GM13977 (cell line): ENCODE data around the gene TBRG1.

Experiments used
- DNase-seq: peaks from one replicate; pipeline ENCODE4 v3.0.0; 2012; ENCODE audit warnings: low spot score
- in situ Hi-C: fragments of 300-500 bp; cut with MboI; formaldehyde crosslinking; loops from one replicate; pipeline ENCODE4 v1.12.0; 2022; ENCODE audit warnings: low sequenced_read_pairs, low pct_unique_long_range_greater_than_20kb, mixed read lengths, inconsistent platforms; ENCODE audit not compliant: unreplicated experiment
- TF ChIP-seq, protein P1 (sequence below): IDR thresholded peaks from 2 replicates; pipeline ENCODE4 v1.5.1; 2012; ENCODE audit warnings: mild to moderate bottlenecking, control low read depth; ENCODE audit not compliant: insufficient read depth; ENCODE audit errors: extremely low read depth, missing control alignments

TBRG1 gene, protein sequence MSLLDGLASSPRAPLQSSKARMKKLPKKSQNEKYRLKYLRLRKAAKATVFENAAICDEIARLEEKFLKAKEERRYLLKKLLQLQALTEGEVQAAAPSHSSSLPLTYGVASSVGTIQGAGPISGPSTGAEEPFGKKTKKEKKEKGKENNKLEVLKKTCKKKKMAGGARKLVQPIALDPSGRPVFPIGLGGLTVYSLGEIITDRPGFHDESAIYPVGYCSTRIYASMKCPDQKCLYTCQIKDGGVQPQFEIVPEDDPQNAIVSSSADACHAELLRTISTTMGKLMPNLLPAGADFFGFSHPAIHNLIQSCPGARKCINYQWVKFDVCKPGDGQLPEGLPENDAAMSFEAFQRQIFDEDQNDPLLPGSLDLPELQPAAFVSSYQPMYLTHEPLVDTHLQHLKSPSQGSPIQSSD

GRCh38 chr11:124622531-124623451 lies at the start of gene TBRG1:
TBRG1 (plus strand) TSS chr11:124622864; CDS start chr11:124623084, 220 bp downstream.
- in situ Hi-C loops = no loop called here
- TF ChIP-seq, protein P1, sequence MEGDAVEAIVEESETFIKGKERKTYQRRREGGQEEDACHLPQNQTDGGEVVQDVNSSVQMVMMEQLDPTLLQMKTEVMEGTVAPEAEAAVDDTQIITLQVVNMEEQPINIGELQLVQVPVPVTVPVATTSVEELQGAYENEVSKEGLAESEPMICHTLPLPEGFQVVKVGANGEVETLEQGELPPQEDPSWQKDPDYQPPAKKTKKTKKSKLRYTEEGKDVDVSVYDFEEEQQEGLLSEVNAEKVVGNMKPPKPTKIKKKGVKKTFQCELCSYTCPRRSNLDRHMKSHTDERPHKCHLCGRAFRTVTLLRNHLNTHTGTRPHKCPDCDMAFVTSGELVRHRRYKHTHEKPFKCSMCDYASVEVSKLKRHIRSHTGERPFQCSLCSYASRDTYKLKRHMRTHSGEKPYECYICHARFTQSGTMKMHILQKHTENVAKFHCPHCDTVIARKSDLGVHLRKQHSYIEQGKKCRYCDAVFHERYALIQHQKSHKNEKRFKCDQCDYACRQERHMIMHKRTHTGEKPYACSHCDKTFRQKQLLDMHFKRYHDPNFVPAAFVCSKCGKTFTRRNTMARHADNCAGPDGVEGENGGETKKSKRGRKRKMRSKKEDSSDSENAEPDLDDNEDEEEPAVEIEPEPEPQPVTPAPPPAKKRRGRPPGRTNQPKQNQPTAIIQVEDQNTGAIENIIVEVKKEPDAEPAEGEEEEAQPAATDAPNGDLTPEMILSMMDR = no peak
- peak; percentile 88 for DNase-seq

GRCh38 chr11:124577716-124578427 lies 44.8 kb upstream of the TBRG1 start:
- in situ Hi-C loops = loop anchor here (25.0 kb wide), 1 partner anchor 516 kb away; no protein-coding TSS in a partner anchor
- TF ChIP-seq, protein P1 = no peak
- no peak for DNase-seq

GRCh38 chr11:124578761-124579160 lies 43.9 kb upstream of the TBRG1 start:
- TF ChIP-seq, protein P1 = no peak
- in situ Hi-C loops = loop anchor here (25.0 kb wide), 1 partner anchor 516 kb away; no protein-coding TSS in a partner anchor
- no peak for DNase-seq

DNA sequence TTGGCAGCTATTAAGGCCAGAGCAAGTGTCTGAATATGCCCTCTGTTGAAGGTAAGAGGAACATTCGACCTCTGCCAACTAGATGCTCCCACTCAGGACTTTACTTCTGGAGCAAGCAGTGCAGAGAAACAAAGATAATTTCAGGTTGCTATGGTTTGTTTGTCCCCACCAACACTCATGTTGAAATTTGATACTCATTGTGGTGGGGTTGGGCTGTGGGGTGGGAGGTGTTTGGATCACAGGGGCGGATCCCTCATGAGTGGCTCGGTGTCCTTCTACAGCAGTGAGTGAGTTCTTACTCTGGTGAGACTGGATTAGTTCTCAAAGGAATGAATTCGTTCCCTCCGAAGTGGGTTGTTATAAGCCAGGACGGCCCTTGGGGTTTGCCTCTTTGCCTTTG lies 40.8 kb upstream of the TBRG1 start:
- DNase-seq = no peak
- in situ Hi-C loops = loop anchor here (10.0 to 25.0 kb wide), 2 partner anchors 177 to 520 kb away; no protein-coding TSS in a partner anchor
- TF ChIP-seq, protein P1 = no peak

DNA sequence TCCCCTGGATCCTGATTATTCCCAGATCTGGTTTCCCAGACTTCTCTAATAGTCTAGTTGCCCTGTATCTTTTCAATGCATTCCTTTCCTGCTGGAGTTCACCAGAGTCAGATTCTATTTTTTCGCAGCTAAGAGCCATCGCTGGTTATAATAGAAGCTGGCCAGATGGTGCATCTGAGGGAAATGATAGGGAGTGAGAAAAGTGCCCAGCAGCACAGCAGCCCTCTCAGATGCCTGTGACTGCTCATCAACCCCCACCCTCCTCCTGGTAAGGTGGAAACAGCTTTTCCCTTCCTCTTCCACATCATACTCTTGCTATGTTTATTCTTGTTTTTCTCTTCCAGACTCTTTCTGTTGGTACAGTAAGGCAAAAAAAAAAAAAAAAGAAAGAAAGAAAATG lies 40.1 kb upstream of the TBRG1 start:
- TF ChIP-seq, protein P1 = no peak
- no peak for DNase-seq
- in situ Hi-C loops = loop anchor here (10.0 to 25.0 kb wide), 2 partner anchors 178 to 520 kb away; no protein-coding TSS in a partner anchor

- in situ Hi-C loops = loop anchor here (10.0 to 25.0 kb wide), 2 partner anchors 179 to 521 kb away; no protein-coding TSS in a partner anchor
Observed at GRCh38 chr11:124583781-124584180, 38.9 kb upstream of the TBRG1 start.

More at GRCh38 chr11:124583781-124584180, 38.9 kb upstream of the TBRG1 start:
- TF ChIP-seq, protein P1 = no peak
- no peak for DNase-seq
